Measurements from ENCODE around the gene ZBTB12.

GRCh38 chr6:31927863-31928671, 26.2 kb upstream of the ZBTB12 start:
- TF ChIP-seq, protein P1, sequence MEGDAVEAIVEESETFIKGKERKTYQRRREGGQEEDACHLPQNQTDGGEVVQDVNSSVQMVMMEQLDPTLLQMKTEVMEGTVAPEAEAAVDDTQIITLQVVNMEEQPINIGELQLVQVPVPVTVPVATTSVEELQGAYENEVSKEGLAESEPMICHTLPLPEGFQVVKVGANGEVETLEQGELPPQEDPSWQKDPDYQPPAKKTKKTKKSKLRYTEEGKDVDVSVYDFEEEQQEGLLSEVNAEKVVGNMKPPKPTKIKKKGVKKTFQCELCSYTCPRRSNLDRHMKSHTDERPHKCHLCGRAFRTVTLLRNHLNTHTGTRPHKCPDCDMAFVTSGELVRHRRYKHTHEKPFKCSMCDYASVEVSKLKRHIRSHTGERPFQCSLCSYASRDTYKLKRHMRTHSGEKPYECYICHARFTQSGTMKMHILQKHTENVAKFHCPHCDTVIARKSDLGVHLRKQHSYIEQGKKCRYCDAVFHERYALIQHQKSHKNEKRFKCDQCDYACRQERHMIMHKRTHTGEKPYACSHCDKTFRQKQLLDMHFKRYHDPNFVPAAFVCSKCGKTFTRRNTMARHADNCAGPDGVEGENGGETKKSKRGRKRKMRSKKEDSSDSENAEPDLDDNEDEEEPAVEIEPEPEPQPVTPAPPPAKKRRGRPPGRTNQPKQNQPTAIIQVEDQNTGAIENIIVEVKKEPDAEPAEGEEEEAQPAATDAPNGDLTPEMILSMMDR (IDR thresholded peaks at IDR 0.05), result no peak
- TF ChIP-seq POLR2A (IDR thresholded peaks at IDR 0.05), result no peak
